Stimulated activated CD4-positive, alpha-beta T cell treated with anti-CD3 and anti-CD28 coated beads, Interleukin-12 subunit alpha, Interleukin-12 subunit beta, amount 100 ng/mL, for 24 hours (primary cell): ENCODE data around the gene TSPY9.
"Not testable (repeated sequence)": the region's sequence is repeated elsewhere in the genome, so short reads cannot be mapped to it uniquely, and the experiment has no call there.

ENCODE experiments used
- DNase-seq, 2 experiments: peaks; one replicate each; pipeline ENCODE4 v3.0.0-alpha.2; 2020; ENCODE audit warnings: low read depth in 2 of 2

The TSPY9 gene, protein sequence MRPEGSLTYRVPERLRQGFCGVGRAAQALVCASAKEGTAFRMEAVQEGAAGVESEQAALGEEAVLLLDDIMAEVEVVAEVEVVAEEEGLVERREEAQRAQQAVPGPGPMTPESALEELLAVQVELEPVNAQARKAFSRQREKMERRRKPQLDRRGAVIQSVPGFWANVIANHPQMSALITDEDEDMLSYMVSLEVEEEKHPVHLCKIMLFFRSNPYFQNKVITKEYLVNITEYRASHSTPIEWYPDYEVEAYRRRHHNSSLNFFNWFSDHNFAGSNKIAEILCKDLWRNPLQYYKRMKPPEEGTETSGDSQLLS

DNA sequence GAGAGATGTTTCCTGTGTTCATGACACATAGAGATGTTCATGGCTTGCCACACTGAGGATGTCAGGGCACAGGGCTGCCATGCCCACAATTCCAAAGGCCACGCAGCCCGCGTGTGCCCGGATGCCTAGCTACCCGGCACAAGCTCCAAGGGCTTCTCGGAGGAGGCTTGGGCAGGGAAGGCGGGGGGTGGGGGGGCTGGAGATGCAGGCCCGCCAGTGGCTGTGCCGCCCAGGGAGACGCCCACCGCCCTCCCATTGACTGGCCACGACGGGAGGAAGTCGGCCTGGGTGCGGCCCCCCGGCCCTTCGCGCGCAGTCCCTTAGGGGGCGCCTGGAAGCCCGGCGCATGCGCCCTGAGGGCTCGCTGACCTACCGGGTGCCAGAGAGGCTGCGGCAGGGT, at the start of gene TSPY9:
TSPY9 (plus strand) TSS at position 301 of the 400 bp plus-strand sequence; CDS start at position 347, 46 bp downstream.
- not testable (repeated sequence) for DNase-seq

- not testable (repeated sequence) for DNase-seq
Observed at GRCh38 chrY:9466655-9467054, 20.4 kb upstream of the TSPY9 start, which contains the start of gene TSPY1. Gene TSPY1 (plus strand): TSS chrY:9466955. CDS start chrY:9467001, 46 bp downstream.

GRCh38 chrY:9504396-9504795, 17.3 kb downstream of the TSPY9 start:
- DNase-seq, result not testable (repeated sequence)

DNA sequence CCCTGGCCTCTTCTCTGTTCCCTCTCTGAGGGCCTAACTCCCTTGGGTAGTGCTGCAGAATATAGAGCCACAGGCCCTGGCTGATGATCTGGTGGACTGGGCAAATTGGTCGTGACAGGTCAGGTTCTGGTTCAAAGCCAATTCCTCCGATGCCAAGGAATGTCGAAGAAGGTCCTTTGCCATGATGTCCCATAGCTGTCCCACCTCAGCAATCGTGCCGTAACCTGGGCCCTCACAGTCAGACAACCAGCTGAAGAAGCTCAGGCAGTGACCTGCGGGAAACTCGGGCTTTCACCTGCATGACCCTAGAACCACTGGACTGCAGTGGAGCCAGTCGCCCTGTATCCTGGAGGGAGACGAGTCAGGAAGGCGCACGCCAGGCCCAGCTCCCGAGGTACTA, 29.2 kb downstream of the TSPY9 start:
- DNase-seq, result not testable (repeated sequence)

DNA sequence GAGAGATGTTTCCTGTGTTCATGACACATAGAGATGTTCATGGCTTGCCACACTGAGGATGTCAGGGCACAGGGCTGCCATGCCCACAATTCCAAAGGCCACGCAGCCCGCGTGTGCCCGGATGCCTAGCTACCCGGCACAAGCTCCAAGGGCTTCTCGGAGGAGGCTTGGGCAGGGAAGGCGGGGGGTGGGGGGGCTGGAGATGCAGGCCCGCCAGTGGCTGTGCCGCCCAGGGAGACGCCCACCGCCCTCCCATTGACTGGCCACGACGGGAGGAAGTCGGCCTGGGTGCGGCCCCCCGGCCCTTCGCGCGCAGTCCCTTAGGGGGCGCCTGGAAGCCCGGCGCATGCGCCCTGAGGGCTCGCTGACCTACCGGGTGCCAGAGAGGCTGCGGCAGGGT, 40.5 kb downstream of the TSPY9 start, which contains the start of gene TSPY10:
TSPY10 (plus strand) TSS at position 301 of the 400 bp plus-strand sequence; CDS start at position 347, 46 bp downstream.
- not testable (repeated sequence) for DNase-seq
